K562 (cell line): ENCODE measurements around the gene TIAM1. TPM values are rescaled to one million over a fixed set of nuclear protein-coding genes. Genes with fewer than 3 reads are reported as not detected.

Source experiments
- ATAC-seq: fragments of 200-7000 bp; cut with Tn5 transposase; 3 replicates; pipeline ENCODE4 v1.9.1; 2020; ENCODE audit warnings: moderate library complexity
- BruUV-seq: library from RNA; stranded (reverse); fragments of 400-500 nt; replicated peaks from 2 replicates; lab custom pipeline; 2021; lab: Mats Ljungman, UMichigan
- CTCF ChIA-PET: fragments of 300-600 bp; formaldehyde crosslinking; extraction: SDS; loops from one replicate; lab custom pipeline; 2021; ENCODE audit warnings: low intra/inter-chr PET ratio; lab: Yijun Ruan, JAX
- POLR2A ChIA-PET: fragments of 300-600, 350-650 bp; sonication (Branson Sonifier 250); formaldehyde crosslinking; extraction: SDS; loops from one replicate; lab custom pipeline; 2021; ENCODE audit warnings: antibody characterized with exemption, inconsistent platforms; lab: Yijun Ruan, JAX
- DNase-seq, 4 experiments: peaks; one replicate each; pipeline versions ENCODE4 v3.0.0 to v3.0.0-alpha.2; 2011 to 2018; ENCODE audit warnings: low spot score in 3 of 4, mixed read lengths in 3 of 4; ENCODE audit errors: extremely low read depth in 1 of 4
- FAIRE-seq: peaks from 2 replicates; lab custom pipeline; 2011; peaks lifted over from hg19 to GRCh38; lab: Jason Lieb, UNC
- H2AFZ ChIP-seq: 2 replicates; pipeline ENCODE4 v1.6.0; 2011; ENCODE audit warnings: low read depth, low read length, control low read depth, inconsistent platforms
- H3K27ac ChIP-seq: fragments of 200-600 bp; 3 replicates; pipeline ENCODE4 v1.8.0; 2011; ENCODE audit warnings: low read depth, mild to moderate bottlenecking, control low read depth, inconsistent platforms, low read length, moderate library complexity, mixed read lengths; ENCODE audit errors: extremely low read depth
- H3K27me3 ChIP-seq, 2 experiments: fragments of 300-600 bp in 1 of 2; 2 replicates in 1 of 2; 3 replicates in 1 of 2; pipeline versions ENCODE4 v1.6.0 to v1.8.0; 2011; ENCODE audit warnings: inconsistent platforms in 2 of 2, low read length in 2 of 2, mild to moderate bottlenecking in 1 of 2, mixed read lengths in 1 of 2, moderate library complexity in 1 of 2; ENCODE audit not compliant: control insufficient read depth in 2 of 2, insufficient read depth in 2 of 2
- H3K36me3 ChIP-seq: fragments of 300-600 bp; 3 replicates; pipeline ENCODE4 v1.8.0; 2011; ENCODE audit warnings: mild to moderate bottlenecking, low read length, inconsistent platforms; ENCODE audit not compliant: control insufficient read depth, insufficient read depth
- H3K4me1 ChIP-seq, 2 experiments: fragments of 200-600 bp in 1 of 2; replicated peaks in 1 of 2; 2 replicates in 1 of 2; 3 replicates in 1 of 2; pipeline versions ENCODE4 v1.5.1 to v1.8.0; 2011; ENCODE audit warnings: inconsistent platforms in 2 of 2, low read length in 2 of 2, mild to moderate bottlenecking in 1 of 2, mixed read lengths in 1 of 2, moderate library complexity in 1 of 2; ENCODE audit not compliant: control insufficient read depth in 2 of 2, insufficient read depth in 2 of 2
- H3K4me2 ChIP-seq: 2 replicates; pipeline ENCODE4 v1.6.1; 2011; ENCODE audit warnings: low read length, control low read depth, inconsistent platforms, mixed read lengths; ENCODE audit not compliant: insufficient read depth
- H3K4me3 ChIP-seq: fragments of 200-600 bp; sonication (generic), shearing (Covaris generic); 2 replicates; pipeline ENCODE4 v1.5.1; 2016; ENCODE audit warnings: control low read depth, inconsistent platforms
- H3K79me2 ChIP-seq: fragments of 200-600 bp; 3 replicates; pipeline ENCODE4 v1.8.0; 2011; ENCODE audit warnings: low read length, inconsistent platforms; ENCODE audit not compliant: control insufficient read depth, insufficient read depth
- H3K9ac ChIP-seq, 2 experiments: 2 replicates each; pipeline versions ENCODE4 v1.6.0 to v1.6.1; 2011; ENCODE audit warnings: low read depth in 2 of 2, low read length in 2 of 2, control low read depth in 1 of 2, inconsistent platforms in 1 of 2, mild to moderate bottlenecking in 1 of 2, mixed read lengths in 1 of 2; ENCODE audit not compliant: insufficient read depth in 1 of 2
- H3K9me1 ChIP-seq: one replicate; pipeline ENCODE4 v1.6.0; 2011; ENCODE audit warnings: inconsistent platforms, mild to moderate bottlenecking, low read length, moderate library complexity; ENCODE audit not compliant: control insufficient read depth, insufficient read depth
- H3K9me3 ChIP-seq: replicated peaks from 2 replicates; pipeline ENCODE4 v1.5.1; 2011; ENCODE audit warnings: low read depth, low read length, inconsistent platforms; ENCODE audit not compliant: control insufficient read depth, insufficient read depth
- H4K20me1 ChIP-seq: replicated peaks from 2 replicates; pipeline ENCODE4 v1.6.1; 2011; ENCODE audit warnings: low read length, inconsistent platforms, mixed read lengths; ENCODE audit not compliant: control insufficient read depth, insufficient read depth
- ARID3A ChIP-seq: IDR thresholded peaks from 2 replicates; pipeline ENCODE4 v1.6.1; 2012; ENCODE audit warnings: low read depth, low read length, improper control_type of control experiment, borderline replicate concordance
- ASH1L ChIP-seq: fragments of 450-650 bp; IDR thresholded peaks from 2 replicates; pipeline ENCODE4 v1.6.1; 2018; ENCODE audit warnings: borderline replicate concordance, mild to moderate bottlenecking, low read depth; ENCODE audit not compliant: partially characterized antibody
- CAMTA2 ChIP-seq: fragments of 250-450 bp; sonication (Bioruptor Pico); conservative IDR thresholded peaks from 2 replicates; pipeline ENCODE4 v1.5.1; 2022
- CEBPB ChIP-seq: fragments of 450-650 bp; IDR thresholded peaks from 2 replicates; pipeline ENCODE4 v1.6.1; 2016; ENCODE audit warnings: missing genetic modification characterization, missing compliant biosample characterization
- CREBBP ChIP-seq: IDR thresholded peaks from one replicate; pipeline ENCODE4 v1.6.1; 2012; ENCODE audit warnings: low read depth, mild to moderate bottlenecking, control low read depth, inconsistent platforms, low read length
- ESRRA ChIP-seq: fragments of 450-650 bp; IDR thresholded peaks from 2 replicates; pipeline ENCODE4 v1.6.1; 2014; ENCODE audit warnings: low read depth, mild to moderate bottlenecking, moderate library complexity, borderline replicate concordance
- KAT8 ChIP-seq: fragments of 450-650 bp; IDR thresholded peaks from 2 replicates; pipeline ENCODE4 v1.6.1; 2016; ENCODE audit warnings: low read depth, mild to moderate bottlenecking
- PHF8 ChIP-seq: fragments of 200-600 bp; sonication (generic); IDR thresholded peaks from 2 replicates; pipeline ENCODE4 v1.6.1; 2012; ENCODE audit warnings: mixed run types, mild to moderate bottlenecking, inconsistent platforms, low read length, moderate library complexity, borderline replicate concordance
- SMARCA4 ChIP-seq: fragments of 450-650 bp; IDR thresholded peaks from 2 replicates; pipeline ENCODE4 v1.6.1; 2016
- SRSF1 ChIP-seq: fragments of 200-400 bp; formaldehyde crosslinking; IDR thresholded peaks from 2 replicates; pipeline ENCODE4 v1.6.1; 2017; ENCODE audit warnings: mild to moderate bottlenecking, low read depth, low read length, moderate library complexity
- TFAM ChIP-seq: fragments of 250-450 bp; sonication (Bioruptor Pico); conservative IDR thresholded peaks from 2 replicates; pipeline ENCODE4 v1.5.0; 2021; ENCODE audit warnings: mild to moderate bottlenecking, moderate library complexity
- TGIF2 ChIP-seq: sonication (generic); formaldehyde crosslinking; IDR thresholded peaks from 2 replicates; pipeline ENCODE4 v1.8.1; 2022; ENCODE audit warnings: mild to moderate bottlenecking, missing genetic modification reagents, moderate library complexity
- ZNF197 ChIP-seq: fragments of 200-800 bp; sonication (Bioruptor generic); IDR thresholded peaks from 2 replicates; pipeline ENCODE4 v1.6.1; 2016; ENCODE audit warnings: low read depth, missing genetic modification characterization, missing compliant biosample characterization
- ZNF232 ChIP-seq: sonication (generic); formaldehyde crosslinking; IDR thresholded peaks from 2 replicates; pipeline ENCODE4 v1.8.0; 2022; ENCODE audit warnings: mild to moderate bottlenecking, missing genetic modification reagents
- ZNF277 ChIP-seq: fragments of 250-450 bp; sonication (Bioruptor Pico); IDR thresholded peaks from 2 replicates; pipeline ENCODE4 v1.8.0; 2022; ENCODE audit warnings: inconsistent platforms, mild to moderate bottlenecking, moderate library complexity, borderline replicate concordance
- WGBS: fragments of 100-300 bp; shearing (Covaris generic); methylation state at CpG from one replicate; pipeline ENCODE4 v1.1.6; 2016; ENCODE audit warnings: low coverage, mixed read lengths; ENCODE audit not compliant: insufficient coverage; ENCODE audit errors: missing lambda C conversion rate; 5-methylcytosine and 5-hydroxymethylcytosine counted together
- in situ Hi-C: fragments of 300-500 bp; cut with MboI; formaldehyde crosslinking; loops from 4 replicates; pipeline ENCODE4 v1.15.0; 2018; ENCODE audit warnings: inconsistent platforms, mixed read lengths
- intact Hi-C: fragments of 100-400 bp; cut with micrococcal nuclease; formaldehyde crosslinking; loops from 2 replicates; pipeline ENCODE4 v1.14.2; 2022
- polyA plus RNA-seq, 8 experiments: library from polyadenylated mRNA; depleted of rRNA in 4 of 8; stranded (reverse) in 5 of 8; unstranded in 3 of 8; fragments of >200 nt; fragmentation: Nextera tagmentation in 2 of 8; fragmentation: Illumina TruSeq in 1 of 8; extraction: Ambion mirVana in 2 of 8; extraction: Trizol in 1 of 8; gene quantifications; 2 replicates each; pipeline versions ENCODE4 v1.2.1 to v1.2.3, GENCODE V29; 2011 to 2014; ENCODE audit warnings: inconsistent platforms in 1 of 8, missing spikeins in 1 of 8
- total RNA-seq, 7 experiments: library from RNA; depleted of rRNA in 6 of 7; stranded (reverse); fragments of >200 nt in 6 of 7; fragmentation: Illumina TruSeq in 2 of 7; extraction: Trizol in 2 of 7; gene quantifications; 2 replicates each; pipeline versions ENCODE4 v1.2.1 to v1.2.3, GENCODE V29; 2011 to 2021; ENCODE audit warnings: low replicate concordance in 1 of 7
- TF ChIP-seq, protein P1 (sequence below): fragments of 250-450 bp; sonication (Bioruptor Pico); IDR thresholded peaks from 2 replicates; pipeline ENCODE4 v1.4.0; 2020

The TIAM1 gene
- total and polyA plus RNA-seq, 9 of the 15 experiments (the other 6 are each of a cell fraction or from before 2014, with no cell fraction given), result 0.11 TPM; not detected in 8

- Histone ChIP-seq H3K9me3 (no peaks in the 10 kb centered on the region), H3K4me3 (no peak overlapping the region), H3K27ac (no peak overlapping the region), H2AFZ (no peak overlapping the region), H3K4me2 (no peak overlapping the region), H3K9me1 (no peaks in the 10 kb centered on the region), H3K27me3 (peaks cover 10 to 18% of the 10 kb centered on the region in 2 experiments; a peak in 3 of 5 replicates), H3K36me3 (no peaks in the 10 kb centered on the region), H4K20me1 (no peaks in the 10 kb centered on the region), H3K9ac (no peak overlapping the region), H3K4me1 (no peaks in the 10 kb centered on the region), H3K79me2 (no peaks in the 10 kb centered on the region)
- intact Hi-C loops (no loop called here), in situ Hi-C loops (no loop called here)
- WGBS, result 9% methylated on average over 18 of the region's 18 CpGs
- ChIA-PET CTCF (no interaction called here), POLR2A (no interaction called here)
- FAIRE-seq, result no peak
- BruUV-seq, result no TSS peak
- no peak for DNase-seq
- TF ChIP-seq ESRRA (no peak), ZNF277 (no peak), CEBPB (no peak), ZNF232 (CRISPR knock-in tag) (no peak), ASH1L (no peak), ZNF197 (CRISPR knock-in tag) (no peak), PHF8 (no peak), SRSF1 (no peak), CREBBP (no peak), KAT8 (no peak), SMARCA4 (no peak), CAMTA2 (CRISPR knock-in tag) (no peak), TFAM (CRISPR knock-in tag) (no peak), TGIF2 (no peak), ARID3A (no peak)
- TF ChIP-seq, protein P1, sequence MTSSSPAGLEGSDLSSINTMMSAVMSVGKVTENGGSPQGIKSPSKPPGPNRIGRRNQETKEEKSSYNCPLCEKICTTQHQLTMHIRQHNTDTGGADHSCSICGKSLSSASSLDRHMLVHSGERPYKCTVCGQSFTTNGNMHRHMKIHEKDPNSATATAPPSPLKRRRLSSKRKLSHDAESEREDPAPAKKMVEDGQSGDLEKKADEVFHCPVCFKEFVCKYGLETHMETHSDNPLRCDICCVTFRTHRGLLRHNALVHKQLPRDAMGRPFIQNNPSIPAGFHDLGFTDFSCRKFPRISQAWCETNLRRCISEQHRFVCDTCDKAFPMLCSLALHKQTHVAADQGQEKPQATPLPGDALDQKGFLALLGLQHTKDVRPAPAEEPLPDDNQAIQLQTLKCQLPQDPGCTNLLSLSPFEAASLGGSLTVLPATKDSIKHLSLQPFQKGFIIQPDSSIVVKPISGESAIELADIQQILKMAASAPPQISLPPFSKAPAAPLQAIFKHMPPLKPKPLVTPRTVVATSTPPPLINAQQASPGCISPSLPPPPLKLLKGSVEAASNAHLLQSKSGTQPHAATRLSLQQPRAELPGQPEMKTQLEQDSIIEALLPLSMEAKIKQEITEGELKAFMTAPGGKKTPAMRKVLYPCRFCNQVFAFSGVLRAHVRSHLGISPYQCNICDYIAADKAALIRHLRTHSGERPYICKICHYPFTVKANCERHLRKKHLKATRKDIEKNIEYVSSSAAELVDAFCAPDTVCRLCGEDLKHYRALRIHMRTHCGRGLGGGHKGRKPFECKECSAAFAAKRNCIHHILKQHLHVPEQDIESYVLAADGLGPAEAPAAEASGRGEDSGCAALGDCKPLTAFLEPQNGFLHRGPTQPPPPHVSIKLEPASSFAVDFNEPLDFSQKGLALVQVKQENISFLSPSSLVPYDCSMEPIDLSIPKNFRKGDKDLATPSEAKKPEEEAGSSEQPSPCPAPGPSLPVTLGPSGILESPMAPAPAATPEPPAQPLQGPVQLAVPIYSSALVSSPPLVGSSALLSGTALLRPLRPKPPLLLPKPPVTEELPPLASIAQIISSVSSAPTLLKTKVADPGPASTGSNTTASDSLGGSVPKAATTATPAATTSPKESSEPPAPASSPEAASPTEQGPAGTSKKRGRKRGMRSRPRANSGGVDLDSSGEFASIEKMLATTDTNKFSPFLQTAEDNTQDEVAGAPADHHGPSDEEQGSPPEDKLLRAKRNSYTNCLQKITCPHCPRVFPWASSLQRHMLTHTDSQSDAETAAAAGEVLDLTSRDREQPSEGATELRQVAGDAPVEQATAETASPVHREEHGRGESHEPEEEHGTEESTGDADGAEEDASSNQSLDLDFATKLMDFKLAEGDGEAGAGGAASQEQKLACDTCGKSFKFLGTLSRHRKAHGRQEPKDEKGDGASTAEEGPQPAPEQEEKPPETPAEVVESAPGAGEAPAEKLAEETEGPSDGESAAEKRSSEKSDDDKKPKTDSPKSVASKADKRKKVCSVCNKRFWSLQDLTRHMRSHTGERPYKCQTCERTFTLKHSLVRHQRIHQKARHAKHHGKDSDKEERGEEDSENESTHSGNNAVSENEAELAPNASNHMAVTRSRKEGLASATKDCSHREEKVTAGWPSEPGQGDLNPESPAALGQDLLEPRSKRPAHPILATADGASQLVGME (CRISPR knock-in tag), result no peak
- ATAC-seq, result no peak
Measured at GRCh38 chr21:31266241-31266640, 77.8 kb downstream of the TIAM1 start.
